Measurements from ENCODE around the gene CELSR1. TPM values are rescaled to one million over a fixed set of nuclear protein-coding genes. Genes with fewer than 3 reads are reported as not detected.

Gene CELSR1
- polyA plus RNA-seq, 4 donors: 4.4 to 27.6 (median 24.8) TPM

- DNase-seq (ENCODE audit: low read depth in 4 of 4, low spot score in 3 of 4): no peak
Measured at GRCh38 chr22:46450931-46451561, 86.4 kb downstream of the CELSR1 start.

- DNase-seq (ENCODE audit: low read depth in 4 of 4, low spot score in 3 of 4): no peak
Measured at GRCh38 chr22:46449974-46450745, 87.3 kb downstream of the CELSR1 start.

GRCh38 chr22:46449116-46449691, 88.2 kb downstream of the CELSR1 start:
- no peak for DNase-seq (ENCODE audit: low read depth in 4 of 4, low spot score in 3 of 4)

GRCh38 chr22:46448333-46448732, 89.1 kb downstream of the CELSR1 start:
- no peak for DNase-seq (ENCODE audit: low read depth in 4 of 4, low spot score in 3 of 4)

- no peak for DNase-seq (ENCODE audit: low read depth in 4 of 4, low spot score in 3 of 4)
Measured at GRCh38 chr22:46447906-46448305, 89.5 kb downstream of the CELSR1 start.

- DNase-seq (ENCODE audit: low read depth in 4 of 4, low spot score in 3 of 4): no peak
Measured at GRCh38 chr22:46446799-46447198, 90.6 kb downstream of the CELSR1 start.

GRCh38 chr22:46445771-46446420, 91.5 kb downstream of the CELSR1 start:
- DNase-seq (ENCODE audit: low read depth in 4 of 4, low spot score in 3 of 4): no peak

GRCh38 chr22:46444390-46444854, 93.0 kb downstream of the CELSR1 start:
- DNase-seq (ENCODE audit: low read depth in 4 of 4, low spot score in 3 of 4): no peak

GRCh38 chr22:46443850-46444389, 93.5 kb downstream of the CELSR1 start:
- no peak for DNase-seq (ENCODE audit: low read depth in 4 of 4, low spot score in 3 of 4)

- DNase-seq (ENCODE audit: low read depth in 4 of 4, low spot score in 3 of 4): no peak
Measured at GRCh38 chr22:46442217-46442853, 95.1 kb downstream of the CELSR1 start.

- DNase-seq (ENCODE audit: low read depth in 4 of 4, low spot score in 3 of 4): no peak
Measured at GRCh38 chr22:46439576-46440465, 97.6 kb downstream of the CELSR1 start.

GRCh38 chr22:46439111-46439510, 98.3 kb downstream of the CELSR1 start:
- no peak for DNase-seq (ENCODE audit: low read depth in 4 of 4, low spot score in 3 of 4)

GRCh38 chr22:46437671-46438440, 99.6 kb downstream of the CELSR1 start:
- DNase-seq (ENCODE audit: low read depth in 4 of 4, low spot score in 3 of 4): no peak

GRCh38 chr22:46436595-46437175, 100.7 kb downstream of the CELSR1 start:
- DNase-seq (ENCODE audit: low read depth in 4 of 4, low spot score in 3 of 4): no peak

GRCh38 chr22:46433318-46433717, 104.1 kb downstream of the CELSR1 start:
- DNase-seq (ENCODE audit: low read depth in 4 of 4, low spot score in 3 of 4): no peak

GRCh38 chr22:46432164-46433068, 105.0 kb downstream of the CELSR1 start:
- DNase-seq (ENCODE audit: low read depth in 4 of 4, low spot score in 3 of 4): no peak

All from left renal pelvis (tissue), 4 donors.